Thyroid gland (tissue), 4 donors: ENCODE data around the gene ITFG1. TPM values are rescaled to one million over a fixed set of nuclear protein-coding genes. Genes with fewer than 3 reads are reported as not detected.

Experiments
- DNase-seq, 2 donors: peaks; one replicate each; pipeline ENCODE4 v3.0.0-alpha.2; 2019
- H3K27ac ChIP-seq, 3 donors: fragments of 200-600 bp; sonication (generic); 1 replicate in 2 of 3; 2 replicates in 1 of 3; pipeline ENCODE4 v1.5.1; 2016 to 2019; ENCODE audit warnings: mild to moderate bottlenecking in 1 of 3, moderate library complexity in 1 of 3
- H3K27me3 ChIP-seq: fragments of 200-600 bp; sonication (generic); one replicate; pipeline ENCODE4 v1.5.1; 2019
- H3K36me3 ChIP-seq, 2 donors: fragments of 200-600 bp; sonication (generic); one replicate each; pipeline ENCODE4 v1.5.1; 2016 to 2019
- H3K4me1 ChIP-seq, 2 donors: fragments of 200-600 bp; sonication (generic); one replicate each; pipeline ENCODE4 v1.5.1; 2017 to 2019
- H3K4me3 ChIP-seq, 3 donors: fragments of 200-600 bp; sonication (generic); replicated peaks in 1 of 3; 1 replicate in 2 of 3; 2 replicates in 1 of 3; pipeline ENCODE4 v1.5.1; 2016; ENCODE audit warnings: mild to moderate bottlenecking in 1 of 3
- H3K9me3 ChIP-seq: fragments of 200-600 bp; sonication (generic); one replicate; pipeline ENCODE4 v1.5.1; 2017
- CTCF ChIP-seq, 6 experiments: fragments of 200-600 bp in 3 of 6; fragments of 450-650 bp in 3 of 6; sonication (generic) in 3 of 6; IDR thresholded peaks; one replicate each; pipeline ENCODE4 v1.5.1; 2016 to 2019; ENCODE audit warnings: antibody characterized with exemption in 6 of 6, mild to moderate bottlenecking in 2 of 6, inconsistent platforms in 1 of 6, moderate library complexity in 1 of 6
- POLR2A ChIP-seq, 2 donors: fragments of 450-650 bp; IDR thresholded peaks; one replicate each; pipeline ENCODE4 v1.6.1; 2017; ENCODE audit warnings: antibody characterized with exemption in 2 of 2, mild to moderate bottlenecking in 2 of 2, moderate library complexity in 1 of 2
- WGBS, 2 donors: methylation state at CpG; one replicate each; pipeline ENCODE4 v1.1.5; 2017; 5-methylcytosine and 5-hydroxymethylcytosine counted together
- intact Hi-C: fragments of 100-400 bp; cut with DNase I; formaldehyde crosslinking; loops from one replicate; pipeline ENCODE4 v1.15.1; 2023
- total RNA-seq, 4 donors: library from RNA; depleted of rRNA; stranded (reverse); fragments of >200 nt; gene quantifications; one replicate each; pipeline ENCODE4 v1.2.3, GENCODE V29; 2016

The ITFG1 gene
- total RNA-seq, 4 donors from 2014 or later: 64.8 to 75.6 (median 71.7) TPM

DNA sequence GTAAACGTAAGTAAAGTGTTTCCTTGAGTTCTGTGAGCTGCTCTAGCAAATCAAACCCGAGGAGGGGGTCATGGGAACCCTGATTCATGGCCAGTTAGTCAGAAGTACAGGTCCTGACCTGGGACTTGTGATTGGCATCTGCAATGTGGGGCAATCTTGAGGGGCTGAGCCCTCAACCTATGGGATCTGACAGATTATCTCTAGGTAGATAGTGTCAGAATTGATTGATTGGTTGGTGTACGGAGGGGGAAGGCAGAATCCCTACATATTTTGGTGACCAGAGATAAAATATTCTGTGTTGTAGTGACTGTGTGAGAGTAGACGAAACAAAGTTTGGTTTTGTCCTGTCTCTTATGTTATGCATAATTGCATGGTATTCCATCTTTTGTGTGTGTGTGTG lies 216.7 kb downstream of the ITFG1 start:
- intact Hi-C loops: no loop called here
- Histone ChIP-seq H3K36me3 (no peaks in the 10 kb centered on the region), H3K4me1 (peaks cover 18 to 20% of the 10 kb centered on the region in 2 donors), H3K27ac (no peak overlapping the region), H3K27me3 (no peaks in the 10 kb centered on the region), H3K9me3 (no peaks in the 10 kb centered on the region), H3K4me3 (no peak overlapping the region)
- 90 to 94% methylated on average over 4 of the region's 4 CpGs for WGBS, 2 donors
- DNase-seq: no peak
- TF ChIP-seq POLR2A (IDR thresholded peaks at IDR 0.05) (no peak), CTCF (IDR thresholded peaks at IDR 0.05) (no peak)

DNA sequence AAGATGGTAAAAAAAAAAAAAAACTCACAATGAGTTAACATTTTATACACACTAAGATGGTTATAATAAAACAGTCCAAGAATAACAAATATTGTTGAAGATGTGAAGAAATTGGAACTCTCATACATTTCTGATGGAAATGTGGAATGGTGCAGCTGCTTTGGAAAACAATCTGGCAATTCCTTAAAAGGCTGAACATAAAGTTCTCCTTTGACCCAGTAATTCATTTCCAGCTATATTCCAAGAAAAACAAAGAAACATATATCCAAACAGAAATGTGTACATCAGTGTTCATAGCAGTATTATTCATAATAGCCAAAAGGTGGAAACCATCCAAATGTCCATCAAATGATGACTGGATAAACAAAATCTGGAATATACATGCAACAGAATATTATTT lies 219.8 kb downstream of the ITFG1 start:
- Histone ChIP-seq H3K27me3 (no peaks in the 10 kb centered on the region), H3K4me1 (no peaks in the 10 kb centered on the region), H3K27ac (no peak overlapping the region), H3K36me3 (no peaks in the 10 kb centered on the region), H3K4me3 (no peak overlapping the region), H3K9me3 (no peaks in the 10 kb centered on the region)
- DNase-seq: no peak
- TF ChIP-seq POLR2A (IDR thresholded peaks at IDR 0.05) (no peak), CTCF (IDR thresholded peaks at IDR 0.05) (no peak)
- intact Hi-C loops: no loop called here

DNA sequence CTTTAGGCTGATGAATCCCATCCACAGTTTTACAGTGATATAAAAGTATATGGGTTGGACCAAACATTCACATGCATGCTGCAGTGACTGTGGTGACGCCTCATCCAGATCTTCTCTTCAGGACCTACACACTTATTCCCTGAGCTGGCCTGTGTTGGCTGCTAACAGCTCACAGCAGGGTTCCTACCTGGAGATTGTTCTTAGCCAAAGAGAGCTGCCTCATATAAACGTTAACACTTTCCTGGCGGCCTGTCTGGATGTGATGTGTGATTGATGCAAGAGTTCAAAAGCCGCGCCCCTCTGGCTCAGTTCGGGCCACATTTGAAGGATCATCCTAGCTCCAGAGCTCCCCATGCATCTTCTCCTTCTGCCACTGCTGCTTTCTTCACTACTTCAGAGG lies 224.1 kb downstream of the ITFG1 start:
- TF ChIP-seq POLR2A (IDR thresholded peaks at IDR 0.05) (no peak), CTCF (IDR thresholded peaks at IDR 0.05) (no peak)
- no peaks in the 10 kb centered on the region for H3K9me3 ChIP-seq
- WGBS, 2 donors: 84 to 85% methylated on average over 6 of the region's 6 CpGs
- DNase-seq: no peak
- H3K36me3 ChIP-seq: no peaks in the 10 kb centered on the region
- H3K4me3 ChIP-seq: no peak overlapping the region
- H3K27me3 ChIP-seq: no peaks in the 10 kb centered on the region
- H3K27ac ChIP-seq: no peak overlapping the region
- intact Hi-C loops: no loop called here
- no peaks in the 10 kb centered on the region for H3K4me1 ChIP-seq

- WGBS, 2 donors: 89 to 93% methylated on average over 6 of the region's 6 CpGs
- Histone ChIP-seq H3K4me1 (no peaks in the 10 kb centered on the region), H3K27me3 (no peaks in the 10 kb centered on the region), H3K27ac (no peak overlapping the region), H3K36me3 (no peaks in the 10 kb centered on the region), H3K9me3 (no peaks in the 10 kb centered on the region), H3K4me3 (no peak overlapping the region)
- no peak for DNase-seq
- no peak for TF ChIP-seq POLR2A (IDR thresholded peaks at IDR 0.05)
- TF ChIP-seq CTCF (IDR thresholded peaks at IDR 0.05): no peak
- intact Hi-C loops: no loop called here
Measured at GRCh38 chr16:47230296-47230695, 230.6 kb downstream of the ITFG1 start.

- no peak overlapping the region for H3K27ac ChIP-seq
- DNase-seq: no peak
- TF ChIP-seq POLR2A (IDR thresholded peaks at IDR 0.05) (no peak), CTCF (IDR thresholded peaks at IDR 0.05) (no peak)
- H3K36me3 ChIP-seq: no peaks in the 10 kb centered on the region
- intact Hi-C loops: no loop called here
- H3K4me3 ChIP-seq: no peak overlapping the region
- H3K27me3 ChIP-seq: no peaks in the 10 kb centered on the region
- H3K4me1 ChIP-seq: no peaks in the 10 kb centered on the region
- WGBS, 2 donors: 93 to 94% methylated on average over 7 of the region's 7 CpGs
- no peaks in the 10 kb centered on the region for H3K9me3 ChIP-seq
Measured at GRCh38 chr16:47229053-47230050, 231.5 kb downstream of the ITFG1 start.
